ENCODE measurements around the gene CFAP20DC. TPM values are rescaled to one million over a fixed set of nuclear protein-coding genes. Genes with fewer than 3 reads are reported as not detected.

The CFAP20DC gene
- 1.5 and 5.4 TPM in 2 replicates for total RNA-seq

DNA sequence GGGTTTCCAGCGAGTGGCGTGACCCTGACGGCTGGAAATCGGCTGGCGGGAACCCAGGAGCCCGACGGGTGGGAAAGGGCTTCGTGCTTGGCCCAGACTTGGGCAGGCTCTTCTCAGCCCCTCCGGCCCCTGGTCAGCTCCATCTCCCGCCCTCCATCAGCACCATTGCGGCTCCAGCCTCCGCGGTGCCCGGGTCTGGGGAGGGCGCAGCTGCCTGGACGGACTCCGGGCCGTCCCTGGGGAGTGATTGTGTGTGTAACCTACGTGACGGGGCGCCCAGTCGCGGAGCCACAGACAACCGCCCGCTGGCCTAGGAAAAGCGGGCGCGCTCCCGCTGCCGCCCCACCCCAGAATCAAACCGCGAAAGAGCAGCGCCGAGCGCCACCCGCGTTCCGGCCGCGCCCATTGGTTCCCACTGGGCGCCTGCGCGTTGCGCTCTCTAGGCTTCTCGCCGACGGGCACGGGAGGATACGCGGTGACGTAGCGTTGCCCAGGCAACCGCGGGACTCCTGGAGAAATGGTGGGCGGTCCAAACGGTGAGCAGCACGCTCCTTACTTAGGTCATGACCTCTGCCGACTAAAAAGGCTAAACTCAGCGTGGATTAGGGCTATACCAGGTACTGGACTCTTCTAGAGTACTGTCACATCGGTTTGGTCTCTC lies at the start of gene CFAP20DC:
TSS of gene CFAP20DC (minus strand) at position 355 of the 661 bp plus-strand sequence. CDS start 394 bp downstream, outside the sequence.

All from pericardium fibroblast (primary cell).